Measurements from ENCODE around the gene DVL1.

The DVL1 gene

GRCh38 chr1:1393428-1393827 is 44.2 kb upstream of the DVL1 start:
- TF ChIP-seq CTCF (IDR thresholded peaks at IDR 0.05; ENCODE audit: insufficient read depth, low read length, poor library complexity, severe bottlenecking) = no peak
- H3K27me3 ChIP-seq (replicated peaks; ENCODE audit: control insufficient read depth, insufficient read depth, low read length) = no peaks in the 10 kb centered on the region
- no peak overlapping the region for H3K4me3 ChIP-seq (replicated peaks; ENCODE audit: low read depth, low read length)
- no peak for DNase-seq (ENCODE audit: extremely low read depth, insufficient read length)
- peaks cover 42% of the 10 kb centered on the region for H3K36me3 ChIP-seq (ENCODE audit: control insufficient read depth, insufficient read depth, low read length)

- peaks cover 45% of the 10 kb centered on the region for H3K36me3 ChIP-seq (ENCODE audit: control insufficient read depth, insufficient read depth, low read length)
- no peak overlapping the region for H3K4me3 ChIP-seq (replicated peaks; ENCODE audit: low read depth, low read length)
- no peak for DNase-seq (ENCODE audit: extremely low read depth, insufficient read length)
- H3K27me3 ChIP-seq (replicated peaks; ENCODE audit: control insufficient read depth, insufficient read depth, low read length) = no peaks in the 10 kb centered on the region
- TF ChIP-seq CTCF (IDR thresholded peaks at IDR 0.05; ENCODE audit: insufficient read depth, low read length, poor library complexity, severe bottlenecking) = no peak
Measured at GRCh38 chr1:1393014-1393413, 43.8 kb upstream of the DVL1 start.

- peaks cover 57% of the 10 kb centered on the region for H3K36me3 ChIP-seq (ENCODE audit: control insufficient read depth, insufficient read depth, low read length)
- no peak overlapping the region for H3K4me3 ChIP-seq (replicated peaks; ENCODE audit: low read depth, low read length)
- no peak for DNase-seq (ENCODE audit: extremely low read depth, insufficient read length)
- no peaks in the 10 kb centered on the region for H3K27me3 ChIP-seq (replicated peaks; ENCODE audit: control insufficient read depth, insufficient read depth, low read length)
- TF ChIP-seq CTCF (IDR thresholded peaks at IDR 0.05; ENCODE audit: insufficient read depth, low read length, poor library complexity, severe bottlenecking) = no peak
Measured at GRCh38 chr1:1391225-1391624, 42.0 kb upstream of the DVL1 start.

GRCh38 chr1:1390675-1391074 is 41.5 kb upstream of the DVL1 start:
- no peak for DNase-seq (ENCODE audit: extremely low read depth, insufficient read length)
- H3K36me3 ChIP-seq (ENCODE audit: control insufficient read depth, insufficient read depth, low read length) = peaks cover 56% of the 10 kb centered on the region
- TF ChIP-seq CTCF (IDR thresholded peaks at IDR 0.05; ENCODE audit: insufficient read depth, low read length, poor library complexity, severe bottlenecking) = no peak
- H3K27me3 ChIP-seq (replicated peaks; ENCODE audit: control insufficient read depth, insufficient read depth, low read length) = no peaks in the 10 kb centered on the region
- H3K4me3 ChIP-seq (replicated peaks; ENCODE audit: low read depth, low read length) = no peak overlapping the region

GRCh38 chr1:1388078-1388472 is 38.9 kb upstream of the DVL1 start:
- peaks cover 43% of the 10 kb centered on the region for H3K36me3 ChIP-seq (ENCODE audit: control insufficient read depth, insufficient read depth, low read length)
- no peak for TF ChIP-seq CTCF (IDR thresholded peaks at IDR 0.05; ENCODE audit: insufficient read depth, low read length, poor library complexity, severe bottlenecking)
- no peaks in the 10 kb centered on the region for H3K27me3 ChIP-seq (replicated peaks; ENCODE audit: control insufficient read depth, insufficient read depth, low read length)
- no peak for DNase-seq (ENCODE audit: extremely low read depth, insufficient read length)
- H3K4me3 ChIP-seq (replicated peaks; ENCODE audit: low read depth, low read length) = no peak overlapping the region
